WTC11 (cell line): Measurements from ENCODE around the gene SNX25. TPM values are rescaled to one million over a fixed set of nuclear protein-coding genes. Genes with fewer than 3 reads are reported as not detected.

Experiments
- ATAC-seq: fragments of 200-7000 bp; cut with Tn5 transposase; 2 replicates; pipeline ENCODE4 v1.10.0; 2021; ENCODE audit warnings: mild to moderate bottlenecking, moderate library complexity
- CTCF ChIA-PET: fragments of 300-600 bp; sonication (Branson Sonifier 250); formaldehyde crosslinking; loops from one replicate; lab custom pipeline; 2021; ENCODE audit warnings: antibody characterized with exemption; lab: Charles Lee
- POLR2A ChIA-PET: fragments of 350-600 bp; sonication (Branson Sonifier 250); formaldehyde crosslinking; loops from one replicate; lab custom pipeline; 2021; ENCODE audit warnings: antibody characterized with exemption; lab: Charles Lee
- DNase-seq: peaks from one replicate; pipeline ENCODE4 v3.0.0; 2021; ENCODE audit warnings: low spot score
- H3K27ac Mint-ChIP-seq: 2 replicates; pipeline ENCODE4 v1.8.0; 2021; ENCODE audit warnings: mixed read lengths
- H3K27me3 Mint-ChIP-seq: 2 replicates; pipeline ENCODE4 v1.8.0; 2021; ENCODE audit warnings: low read depth, mild to moderate bottlenecking, moderate library complexity, mixed read lengths
- H3K36me3 Mint-ChIP-seq: 2 replicates; pipeline ENCODE4 v1.8.0; 2021; ENCODE audit warnings: mixed read lengths
- H3K4me1 Mint-ChIP-seq: 2 replicates; pipeline ENCODE4 v1.8.0; 2022; ENCODE audit warnings: mixed read lengths
- H3K4me3 Mint-ChIP-seq: 2 replicates; pipeline ENCODE4 v1.8.0; 2021; ENCODE audit warnings: mild to moderate bottlenecking, moderate library complexity, mixed read lengths
- H3K9me3 Mint-ChIP-seq: 2 replicates; pipeline ENCODE4 v1.8.0; 2021; ENCODE audit warnings: mixed read lengths
- ATF3 ChIP-seq: sonication (generic); formaldehyde crosslinking; conservative IDR thresholded peaks from 2 replicates; pipeline ENCODE4 v1.8.1; 2022; ENCODE audit warnings: mild to moderate bottlenecking, missing genetic modification reagents
- E2F4 ChIP-seq: sonication (generic); formaldehyde crosslinking; IDR thresholded peaks from 2 replicates; pipeline ENCODE4 v1.8.1; 2022; ENCODE audit warnings: low read depth, mild to moderate bottlenecking, moderate library complexity, missing genetic modification reagents, borderline replicate concordance
- ELF4 ChIP-seq: sonication (generic); formaldehyde crosslinking; IDR thresholded peaks from 2 replicates; pipeline ENCODE4 v1.8.1; 2022; ENCODE audit warnings: low read depth, mild to moderate bottlenecking, moderate library complexity, missing genetic modification reagents
- EMX1 ChIP-seq: fragments of 250-450 bp; sonication (Bioruptor Pico); IDR thresholded peaks from 2 replicates; pipeline ENCODE4 v1.8.0; 2021; ENCODE audit warnings: mild to moderate bottlenecking
- ESRRA ChIP-seq: sonication (generic); formaldehyde crosslinking; IDR thresholded peaks from 2 replicates; pipeline ENCODE4 v1.8.1; 2022; ENCODE audit warnings: mild to moderate bottlenecking, missing genetic modification reagents, borderline replicate concordance
- FOXP4 ChIP-seq: sonication (generic); formaldehyde crosslinking; IDR thresholded peaks from 2 replicates; pipeline ENCODE4 v1.8.0; 2022; ENCODE audit warnings: mild to moderate bottlenecking, missing genetic modification reagents
- GABPB1 ChIP-seq: sonication (generic); formaldehyde crosslinking; IDR thresholded peaks from 2 replicates; pipeline ENCODE4 v1.8.1; 2023; ENCODE audit warnings: mild to moderate bottlenecking, missing genetic modification reagents
- GRHL2 ChIP-seq: fragments of 250-450 bp; sonication (Bioruptor Pico); IDR thresholded peaks from 2 replicates; pipeline ENCODE4 v1.8.0; 2022; ENCODE audit warnings: mild to moderate bottlenecking, moderate library complexity; ENCODE audit not compliant: insufficient replicate concordance, severe bottlenecking
- HMGA2 ChIP-seq: fragments of 250-450 bp; sonication (Bioruptor Pico); IDR thresholded peaks from 2 replicates; pipeline ENCODE4 v1.4.0; 2021; ENCODE audit warnings: mild to moderate bottlenecking, moderate library complexity
- IRF2 ChIP-seq: sonication (generic); formaldehyde crosslinking; IDR thresholded peaks from 2 replicates; pipeline ENCODE4 v1.8.0; 2022; ENCODE audit warnings: low read depth, missing genetic modification reagents, borderline replicate concordance
- JAZF1 ChIP-seq: fragments of 250-450 bp; sonication (Bioruptor Pico); IDR thresholded peaks from 2 replicates; pipeline ENCODE4 v1.9.0; 2021; ENCODE audit warnings: moderate library complexity, mild to moderate bottlenecking, inconsistent platforms
- MAX ChIP-seq: sonication (generic); formaldehyde crosslinking; IDR thresholded peaks from 2 replicates; pipeline ENCODE4 v1.8.0; 2022; ENCODE audit warnings: mild to moderate bottlenecking, missing genetic modification reagents
- MLX ChIP-seq: sonication (generic); formaldehyde crosslinking; IDR thresholded peaks from 2 replicates; pipeline ENCODE4 v1.8.1; 2023; ENCODE audit warnings: mild to moderate bottlenecking, missing genetic modification reagents, moderate library complexity
- MYBL2 ChIP-seq: sonication (generic); formaldehyde crosslinking; IDR thresholded peaks from 2 replicates; pipeline ENCODE4 v1.8.1; 2023; ENCODE audit warnings: mild to moderate bottlenecking, moderate library complexity, missing genetic modification reagents
- NFATC4 ChIP-seq: fragments of 250-450 bp; sonication (Bioruptor Pico); IDR thresholded peaks from 2 replicates; pipeline ENCODE4 v1.9.0; 2021; ENCODE audit warnings: mild to moderate bottlenecking
- NFYB ChIP-seq: sonication (generic); formaldehyde crosslinking; conservative IDR thresholded peaks from 2 replicates; pipeline ENCODE4 v1.8.0; 2022; ENCODE audit warnings: low read depth, missing genetic modification reagents
- OVOL2 ChIP-seq: fragments of 250-450 bp; sonication (Bioruptor Pico); IDR thresholded peaks from 2 replicates; pipeline ENCODE4 v1.9.0; 2021; ENCODE audit warnings: mild to moderate bottlenecking, borderline replicate concordance
- SMAD3 ChIP-seq: sonication (generic); formaldehyde crosslinking; IDR thresholded peaks from 2 replicates; pipeline ENCODE4 v1.8.0; 2022; ENCODE audit warnings: missing genetic modification reagents, mild to moderate bottlenecking, borderline replicate concordance
- TEAD1 ChIP-seq: sonication (generic); formaldehyde crosslinking; IDR thresholded peaks from 2 replicates; pipeline ENCODE4 v1.8.0; 2022; ENCODE audit warnings: mild to moderate bottlenecking, missing genetic modification reagents
- ZBTB43 ChIP-seq: sonication (generic); formaldehyde crosslinking; IDR thresholded peaks from 2 replicates; pipeline ENCODE4 v1.8.1; 2023; ENCODE audit warnings: mild to moderate bottlenecking, missing genetic modification reagents
- ZMAT4 ChIP-seq: fragments of 250-450 bp; sonication (Bioruptor Pico); IDR thresholded peaks from 2 replicates; pipeline ENCODE4 v1.9.0; 2021; ENCODE audit warnings: mild to moderate bottlenecking
- ZNF138 ChIP-seq: sonication (generic); formaldehyde crosslinking; conservative IDR thresholded peaks from 2 replicates; pipeline ENCODE4 v1.8.1; 2022; ENCODE audit warnings: mild to moderate bottlenecking, moderate library complexity, missing genetic modification reagents
- ZNF281 ChIP-seq: sonication (generic); formaldehyde crosslinking; IDR thresholded peaks from 2 replicates; pipeline ENCODE4 v1.8.0; 2023; ENCODE audit warnings: mild to moderate bottlenecking, missing genetic modification reagents
- ZNF317 ChIP-seq: sonication (generic); formaldehyde crosslinking; IDR thresholded peaks from 2 replicates; pipeline ENCODE4 v1.8.1; 2023; ENCODE audit warnings: low read depth, mild to moderate bottlenecking, moderate library complexity, missing genetic modification reagents, borderline replicate concordance
- total RNA-seq: library from RNA; stranded (reverse); gene quantifications from 3 replicates; pipeline ENCODE4 v1.2.3, GENCODE V29; 2021

Gene SNX25
- total RNA-seq, 1 experiment from 2014 or later = 16.9 TPM

GRCh38 chr4:185269286-185269685, 59.9 kb downstream of the SNX25 start:
- Mint-ChIP-seq H3K4me1 (peaks cover 36% of the 10 kb centered on the region), H3K27ac (no peak overlapping the region; the same call in 1 of the 2 replicates), H3K4me3 (no peak overlapping the region), H3K36me3 (peaks cover 6% of the 10 kb centered on the region; the same call in 1 of the 2 replicates), H3K27me3 (no peaks in the 10 kb centered on the region), H3K9me3 (no peaks in the 10 kb centered on the region)
- DNase-seq (no peak), ATAC-seq (no peak)
- ChIA-PET CTCF (interaction anchor here (0.6 to 1.6 kb wide), 2 partner anchors 8 to 85 kb away, joined by 3 to 4 read pairs; no protein-coding TSS in a partner anchor), POLR2A (interaction anchor here (0.6 kb wide), 1 partner anchor 486 kb away, joined by 3 read pairs; no protein-coding TSS in a partner anchor)
- TF ChIP-seq NFYB (no peak), IRF2 (no peak), GABPB1 (CRISPR knock-in tag) (no peak), JAZF1 (CRISPR knock-in tag) (no peak)

- Mint-ChIP-seq H3K27ac (no peak overlapping the region), H3K4me3 (no peak overlapping the region), H3K27me3 (no peaks in the 10 kb centered on the region), H3K36me3 (peaks cover 6% of the 10 kb centered on the region; the same call in 1 of the 2 replicates), H3K4me1 (peaks cover 36% of the 10 kb centered on the region), H3K9me3 (no peaks in the 10 kb centered on the region)
- ATAC-seq (no peak), DNase-seq (no peak)
- CTCF ChIA-PET = interaction anchor here (0.6 to 1.6 kb wide), 2 partner anchors 8 to 86 kb away, joined by 3 to 4 read pairs; no protein-coding TSS in a partner anchor
- POLR2A ChIA-PET = interaction anchor here (0.6 kb wide), 1 partner anchor 485 kb away, joined by 3 read pairs; no protein-coding TSS in a partner anchor
- TF ChIP-seq EMX1 (CRISPR knock-in tag) (no peak), GABPB1 (CRISPR knock-in tag) (no peak), IRF2 (no peak), MYBL2 (CRISPR knock-in tag) (no peak), MAX (CRISPR knock-in tag) (no peak), ESRRA (CRISPR knock-in tag) (no peak), E2F4 (CRISPR knock-in tag) (no peak), SMAD3 (CRISPR knock-in tag) (no peak), TEAD1 (CRISPR knock-in tag) (no peak), GRHL2 (no peak), ZMAT4 (CRISPR knock-in tag) (no peak), ZNF317 (CRISPR knock-in tag) (no peak), OVOL2 (no peak), HMGA2 (no peak)
Measured at GRCh38 chr4:185270037-185270436, 60.6 kb downstream of the SNX25 start.

- CTCF ChIA-PET = interaction anchor here (1.2 kb wide), 1 partner anchor 87 kb away, joined by 3 read pairs; no protein-coding TSS in a partner anchor
- H3K4me3 Mint-ChIP-seq = no peak overlapping the region
- DNase-seq (no peak), ATAC-seq (no peak)
- H3K4me1 Mint-ChIP-seq = peaks cover 32% of the 10 kb centered on the region
- H3K9me3 Mint-ChIP-seq = no peaks in the 10 kb centered on the region
- POLR2A ChIA-PET = no interaction called here
- no peaks in the 10 kb centered on the region for H3K27me3 Mint-ChIP-seq
- no peak overlapping the region; the same call in 1 of the 2 replicates for H3K27ac Mint-ChIP-seq
- H3K36me3 Mint-ChIP-seq = peaks cover 6% of the 10 kb centered on the region; the same call in 1 of the 2 replicates
- TF ChIP-seq EMX1 (CRISPR knock-in tag) = no peak
- no peak for TF ChIP-seq ZNF138
- no peak for TF ChIP-seq NFATC4 (CRISPR knock-in tag)
- no peak for TF ChIP-seq ZNF281 (CRISPR knock-in tag)
- TF ChIP-seq ZBTB43 = no peak
- TF ChIP-seq MLX (CRISPR knock-in tag) = no peak
- TF ChIP-seq ELF4 (CRISPR knock-in tag) = no peak
- no peak for TF ChIP-seq ATF3 (CRISPR knock-in tag)
- no peak for TF ChIP-seq FOXP4 (CRISPR knock-in tag)
Measured at GRCh38 chr4:185270885-185271284, 61.5 kb downstream of the SNX25 start.
